Spleen (tissue), 11 donors: ENCODE measurements around the gene PNLIPRP1. TPM values are rescaled to one million over a fixed set of nuclear protein-coding genes. Genes with fewer than 3 reads are reported as not detected.

Experiments
- DNase-seq: peaks from one replicate; pipeline ENCODE4 v3.0.0-alpha.2; 2020
- H3K27ac ChIP-seq, 8 donors: fragments of 200-600 bp; sonication (generic) in 7 of 8; 1 replicate in 4 of 8; 2 replicates in 4 of 8; pipeline versions ENCODE4 v1.5.0 to v1.8.0; 2016 to 2021; ENCODE audit warnings: inconsistent platforms in 4 of 8, mild to moderate bottlenecking in 4 of 8, moderate library complexity in 1 of 8
- H3K27me3 ChIP-seq, 7 donors: fragments of 200-600 bp; sonication (generic) in 6 of 7; replicated peaks in 1 of 7; 1 replicate in 4 of 7; 2 replicates in 3 of 7; pipeline versions ENCODE4 v1.5.0 to v1.8.0; 2016 to 2021; ENCODE audit warnings: inconsistent platforms in 3 of 7, mild to moderate bottlenecking in 1 of 7
- H3K36me3 ChIP-seq, 6 donors: fragments of 200-600 bp; sonication (generic) in 5 of 6; 1 replicate in 4 of 6; 2 replicates in 2 of 6; pipeline versions ENCODE4 v1.5.0 to v1.8.0; 2016 to 2021; ENCODE audit warnings: inconsistent platforms in 2 of 6
- H3K4me1 ChIP-seq, 6 donors: fragments of 200-600 bp; sonication (generic) in 5 of 6; 1 replicate in 3 of 6; 2 replicates in 3 of 6; pipeline versions ENCODE4 v1.5.0 to v1.8.0; 2016 to 2021; ENCODE audit warnings: inconsistent platforms in 3 of 6
- H3K4me3 ChIP-seq, 8 donors: fragments of 200-600 bp; sonication (generic) in 7 of 8; 1 replicate in 4 of 8; 2 replicates in 4 of 8; pipeline versions ENCODE4 v1.5.0 to v1.8.0; 2016 to 2021; ENCODE audit warnings: inconsistent platforms in 4 of 8, mild to moderate bottlenecking in 4 of 8, moderate library complexity in 2 of 8
- H3K9me3 ChIP-seq, 8 donors: fragments of 200-600 bp; sonication (generic) in 7 of 8; 1 replicate in 4 of 8; 2 replicates in 4 of 8; pipeline versions ENCODE4 v1.5.0 to v1.8.0; 2016 to 2021; ENCODE audit warnings: inconsistent platforms in 4 of 8
- CTCF ChIP-seq, 11 experiments: fragments of 200-600 bp in 7 of 11; fragments of 450-650 bp in 4 of 11; sonication (generic) in 4 of 11; IDR thresholded peaks in 8 of 11; conservative IDR thresholded peaks in 3 of 11; 1 replicate in 7 of 11; 2 replicates in 4 of 11; pipeline versions ENCODE4 v1.4.0 to v1.8.0; 2016 to 2021; ENCODE audit warnings: antibody characterized with exemption in 11 of 11, inconsistent platforms in 4 of 11, mild to moderate bottlenecking in 1 of 11
- POLR2A ChIP-seq, 3 donors: fragments of 450-650 bp; IDR thresholded peaks; one replicate each; pipeline ENCODE4 v1.5.1; 2017; ENCODE audit warnings: antibody characterized with exemption in 3 of 3, mild to moderate bottlenecking in 1 of 3
- POLR2AphosphoS5 ChIP-seq, 3 donors: sonication (generic); formaldehyde crosslinking; IDR thresholded peaks; one replicate each; pipeline ENCODE4 v1.5.1; 2017; ENCODE audit warnings: antibody characterized with exemption in 3 of 3
- WGBS, 5 donors: extraction: QIAGEN DNeasy Blood & Tissue Kit in 3 of 5; methylation state at CpG; one replicate each; pipeline versions ENCODE4 v1.1.5 to v1.1.7; 2013 to 2018; 5-methylcytosine and 5-hydroxymethylcytosine counted together
- intact Hi-C: fragments of 100-400 bp; cut with DNase I; formaldehyde crosslinking; loops from one replicate; pipeline ENCODE4 v1.15.0; 2023; ENCODE audit warnings: low total_unique reads
- polyA plus RNA-seq, 3 donors: library from polyadenylated mRNA; stranded (reverse); fragments of 200-250 nt; gene quantifications; one replicate each; pipeline ENCODE4 v1.2.1, GENCODE V29; 2013
- total RNA-seq, 7 donors: library from RNA; depleted of rRNA in 3 of 7; stranded (reverse); fragments of >200 nt in 3 of 7; fragmentation: NEBNext Ultra II Directional in 4 of 7; extraction: Animal tissue kit (Norgen Biotek cat#: 25700) in 4 of 7; gene quantifications; one replicate each; pipeline versions ENCODE4 v1.1.0 to v1.2.1, GENCODE V29; 2016 to 2021
- donor health status: healthy with polysubstance abuse.
- donor health status: DM: no; HTN: no; CAD: no; lungs with moderate emphysema.
- donor health status: DM: no; HTN: no; CAD: no.
- donor health status: Bipolar disorder and iron deficiency.
- donor health status: healthy.
- donor health status: DM: no; HTN: no; CAD: no.
- donor health status: DM: yes; HTN: yes; CAD: no.

Gene PNLIPRP1
- total and polyA plus RNA-seq, 10 donors, result 0.06 to 1.2 (median 0.44) TPM; not detected in 4

GRCh38 chr10:116614796-116615195, 24.0 kb downstream of the PNLIPRP1 start:
- WGBS, 5 donors, result 38 to 48% (median 42%) methylated on average over 2 of the region's 2 CpGs
- no peaks in the 10 kb centered on the region for H3K4me1 ChIP-seq
- intact Hi-C loops, result no loop called here
- peaks cover 0 to 8% (median 0%) of the 10 kb centered on the region in 8 donors for H3K9me3 ChIP-seq
- no peak overlapping the region for H3K27ac ChIP-seq
- no peaks in the 10 kb centered on the region for H3K36me3 ChIP-seq
- no peak for DNase-seq
- H3K4me3 ChIP-seq, result no peak overlapping the region
- peaks cover 0 to 16% (median 3%) of the 10 kb centered on the region in 7 donors for H3K27me3 ChIP-seq
- TF ChIP-seq POLR2AphosphoS5 (IDR thresholded peaks at IDR 0.05) (no peak), POLR2A (IDR thresholded peaks at IDR 0.05) (no peak), CTCF (IDR thresholded peaks at IDR 0.05 in 8 of 11, conservative IDR thresholded peaks at IDR 0.05 in 3 of 11) (no peak)

GRCh38 chr10:116615199-116615776, 24.5 kb downstream of the PNLIPRP1 start:
- H3K27ac ChIP-seq, result no peak overlapping the region
- H3K4me3 ChIP-seq, result no peak overlapping the region
- no peak for TF ChIP-seq CTCF (IDR thresholded peaks at IDR 0.05 in 8 of 11, conservative IDR thresholded peaks at IDR 0.05 in 3 of 11)
- no peak for TF ChIP-seq POLR2A (IDR thresholded peaks at IDR 0.05)
- TF ChIP-seq POLR2AphosphoS5 (IDR thresholded peaks at IDR 0.05), result no peak
- H3K36me3 ChIP-seq, result no peaks in the 10 kb centered on the region
- H3K4me1 ChIP-seq, result no peaks in the 10 kb centered on the region
- 82 to 90% (median 85%) methylated on average over 3 of the region's 3 CpGs for WGBS, 5 donors
- intact Hi-C loops, result no loop called here
- H3K27me3 ChIP-seq, result peaks cover 0 to 11% (median 0%) of the 10 kb centered on the region in 7 donors
- no peak for DNase-seq
- peaks cover 0 to 6% (median 0%) of the 10 kb centered on the region in 8 donors for H3K9me3 ChIP-seq

GRCh38 chr10:116620423-116621400, 30.0 kb downstream of the PNLIPRP1 start, which contains the start of gene PNLIPRP2:
TSS of gene PNLIPRP2 (plus strand) at chr10:116620953.
- 72 to 87% (median 80%) methylated on average over 10 to 20 of the region's 20 CpGs for WGBS, 5 donors
- peaks cover 0 to 20% (median 0%) of the 10 kb centered on the region in 7 donors for H3K27me3 ChIP-seq
- H3K4me3 ChIP-seq, result no peak within 1 kb of the TSS
- DNase-seq, result no peak
- H3K4me1 ChIP-seq, result no peaks in the 10 kb centered on the region
- no peak within 1 kb of the TSS for H3K27ac ChIP-seq
- intact Hi-C loops, result no loop called here
- H3K9me3 ChIP-seq, result no peaks in the 10 kb centered on the region
- H3K36me3 ChIP-seq, result no peaks in the 10 kb centered on the region
- TF ChIP-seq POLR2AphosphoS5 (IDR thresholded peaks at IDR 0.05) (no peak), CTCF (IDR thresholded peaks at IDR 0.05 in 8 of 11, conservative IDR thresholded peaks at IDR 0.05 in 3 of 11) (no peak), POLR2A (IDR thresholded peaks at IDR 0.05) (no peak)

GRCh38 chr10:116621476-116621875, 30.7 kb downstream of the PNLIPRP1 start:
- no peak for TF ChIP-seq CTCF (IDR thresholded peaks at IDR 0.05 in 8 of 11, conservative IDR thresholded peaks at IDR 0.05 in 3 of 11)
- TF ChIP-seq POLR2A (IDR thresholded peaks at IDR 0.05), result no peak
- TF ChIP-seq POLR2AphosphoS5 (IDR thresholded peaks at IDR 0.05), result no peak
- intact Hi-C loops, result no loop called here
- WGBS, 5 donors, result 73 to 85% (median 77%) methylated on average over 8 of the region's 8 CpGs
- Histone ChIP-seq H3K9me3 (no peaks in the 10 kb centered on the region), H3K27me3 (peaks cover 0 to 28% (median 0%) of the 10 kb centered on the region in 7 donors), H3K4me1 (no peaks in the 10 kb centered on the region), H3K4me3 (no peak overlapping the region), H3K36me3 (no peaks in the 10 kb centered on the region), H3K27ac (no peak overlapping the region)
- no peak for DNase-seq
